Measurements from ENCODE around the gene PRKN.

The PRKN gene

DNA sequence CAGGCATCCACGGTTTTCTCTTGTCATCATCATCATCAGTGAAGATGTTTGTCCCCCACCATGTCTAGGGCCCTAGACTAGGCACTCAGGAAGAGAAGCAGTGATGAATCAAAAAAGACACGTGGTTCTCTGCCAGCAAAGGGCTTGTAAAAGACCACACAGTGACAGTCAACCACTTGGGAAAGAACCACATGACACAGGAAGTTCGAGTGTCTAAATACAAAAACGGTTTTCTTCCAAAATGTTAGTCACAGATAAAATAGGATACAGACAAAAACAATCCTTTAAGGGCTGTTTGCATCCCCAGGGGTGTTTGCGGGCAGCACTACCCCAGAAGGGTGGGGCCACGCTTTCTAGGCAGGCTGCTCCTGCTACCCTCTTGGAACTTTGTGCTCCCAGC, 1096.9 kb downstream of the PRKN start:
- Histone ChIP-seq H3K36me3 (ENCODE audit: insufficient read depth) (no peaks in the 10 kb centered on the region), H3K9ac (no peak overlapping the region), H3K27me3 (ENCODE audit: insufficient read depth, low read depth) (no peaks in the 10 kb centered on the region), H3K79me2 (ENCODE audit: insufficient read depth, low read depth) (no peaks in the 10 kb centered on the region), H3K27ac (no peak overlapping the region), H4K20me1 (ENCODE audit: insufficient read depth) (no peaks in the 10 kb centered on the region), H2AFZ (ENCODE audit: low read depth) (no peak overlapping the region), H3K4me1 (ENCODE audit: low read depth, poor library complexity, severe bottlenecking) (peaks cover 5% of the 10 kb centered on the region), H3K4me2 (no peak overlapping the region), H3K4me3 (IDR thresholded peaks at IDR 0.05; ENCODE audit: insufficient read depth, low read depth, low read length) (no peak overlapping the region)
- TF ChIP-seq, protein P1, sequence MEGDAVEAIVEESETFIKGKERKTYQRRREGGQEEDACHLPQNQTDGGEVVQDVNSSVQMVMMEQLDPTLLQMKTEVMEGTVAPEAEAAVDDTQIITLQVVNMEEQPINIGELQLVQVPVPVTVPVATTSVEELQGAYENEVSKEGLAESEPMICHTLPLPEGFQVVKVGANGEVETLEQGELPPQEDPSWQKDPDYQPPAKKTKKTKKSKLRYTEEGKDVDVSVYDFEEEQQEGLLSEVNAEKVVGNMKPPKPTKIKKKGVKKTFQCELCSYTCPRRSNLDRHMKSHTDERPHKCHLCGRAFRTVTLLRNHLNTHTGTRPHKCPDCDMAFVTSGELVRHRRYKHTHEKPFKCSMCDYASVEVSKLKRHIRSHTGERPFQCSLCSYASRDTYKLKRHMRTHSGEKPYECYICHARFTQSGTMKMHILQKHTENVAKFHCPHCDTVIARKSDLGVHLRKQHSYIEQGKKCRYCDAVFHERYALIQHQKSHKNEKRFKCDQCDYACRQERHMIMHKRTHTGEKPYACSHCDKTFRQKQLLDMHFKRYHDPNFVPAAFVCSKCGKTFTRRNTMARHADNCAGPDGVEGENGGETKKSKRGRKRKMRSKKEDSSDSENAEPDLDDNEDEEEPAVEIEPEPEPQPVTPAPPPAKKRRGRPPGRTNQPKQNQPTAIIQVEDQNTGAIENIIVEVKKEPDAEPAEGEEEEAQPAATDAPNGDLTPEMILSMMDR (conservative IDR thresholded peaks at IDR 0.05; ENCODE audit: low read depth, low read length), result no peak

DNA sequence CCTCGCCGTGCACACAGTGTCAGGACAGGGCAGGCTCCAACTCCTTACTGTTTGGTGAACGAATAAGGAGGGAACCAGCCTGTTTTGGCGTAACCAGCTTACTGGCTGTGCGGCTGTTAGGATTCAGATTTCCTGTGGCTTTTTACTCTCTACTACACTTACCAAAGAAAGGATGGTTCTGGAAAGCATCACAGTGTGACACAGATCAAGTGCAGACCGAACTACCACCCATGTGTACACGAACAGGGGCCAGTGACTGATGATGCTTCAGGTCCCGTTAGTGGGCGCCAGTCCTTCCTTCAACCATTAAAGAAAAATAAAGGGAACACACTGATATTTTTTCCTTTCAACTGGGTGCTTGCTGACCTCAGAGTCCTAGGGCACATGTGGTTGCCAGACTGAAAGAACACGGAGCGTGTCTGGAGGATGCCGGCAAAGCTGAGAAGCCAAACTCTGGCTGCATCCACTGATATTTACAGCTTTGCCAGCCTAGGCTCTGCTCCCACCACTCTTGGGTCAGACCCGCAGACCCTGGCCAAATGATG, 1101.4 kb downstream of the PRKN start:
- H3K4me3 ChIP-seq (IDR thresholded peaks at IDR 0.05; ENCODE audit: insufficient read depth, low read depth, low read length), result no peak overlapping the region
- no peaks in the 10 kb centered on the region for H3K36me3 ChIP-seq (ENCODE audit: insufficient read depth)
- TF ChIP-seq, protein P1 (conservative IDR thresholded peaks at IDR 0.05; ENCODE audit: low read depth, low read length), result no peak
- no peak overlapping the region for H3K27ac ChIP-seq
- no peaks in the 10 kb centered on the region for H4K20me1 ChIP-seq (ENCODE audit: insufficient read depth)
- H3K79me2 ChIP-seq (ENCODE audit: insufficient read depth, low read depth), result no peaks in the 10 kb centered on the region
- H3K27me3 ChIP-seq (ENCODE audit: insufficient read depth, low read depth), result no peaks in the 10 kb centered on the region
- H3K4me1 ChIP-seq (ENCODE audit: low read depth, poor library complexity, severe bottlenecking), result no peaks in the 10 kb centered on the region
- H3K4me2 ChIP-seq, result no peak overlapping the region
- H2AFZ ChIP-seq (ENCODE audit: low read depth), result no peak overlapping the region
- no peak overlapping the region for H3K9ac ChIP-seq

DNA sequence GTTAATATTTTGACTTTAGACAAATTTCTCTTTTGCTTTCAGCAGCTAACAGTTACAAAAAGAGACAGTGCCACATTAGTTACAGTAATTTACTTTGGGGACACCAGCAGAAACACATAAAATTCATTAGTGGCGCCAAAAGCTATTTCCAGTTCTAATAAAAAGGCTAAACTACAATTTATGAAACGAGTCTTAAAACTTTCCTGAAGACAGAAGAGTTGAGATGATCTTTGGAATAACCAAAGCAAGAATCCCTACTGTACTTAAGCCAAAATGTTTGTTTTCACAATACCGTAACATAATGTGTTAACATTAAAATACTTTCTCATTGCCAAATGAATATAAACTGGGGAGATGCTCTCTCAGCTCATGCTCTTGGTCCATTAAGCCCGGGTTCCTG, 1103.5 kb downstream of the PRKN start:
- Histone ChIP-seq H3K27me3 (ENCODE audit: insufficient read depth, low read depth) (no peaks in the 10 kb centered on the region), H3K4me1 (ENCODE audit: low read depth, poor library complexity, severe bottlenecking) (no peaks in the 10 kb centered on the region), H3K36me3 (ENCODE audit: insufficient read depth) (no peaks in the 10 kb centered on the region), H3K4me2 (no peak overlapping the region), H3K79me2 (ENCODE audit: insufficient read depth, low read depth) (no peaks in the 10 kb centered on the region), H3K9ac (no peak overlapping the region), H3K4me3 (IDR thresholded peaks at IDR 0.05; ENCODE audit: insufficient read depth, low read depth, low read length) (no peak overlapping the region), H2AFZ (ENCODE audit: low read depth) (no peak overlapping the region), H4K20me1 (ENCODE audit: insufficient read depth) (no peaks in the 10 kb centered on the region), H3K27ac (no peak overlapping the region)
- TF ChIP-seq, protein P1 (conservative IDR thresholded peaks at IDR 0.05; ENCODE audit: low read depth, low read length), result no peak

DNA sequence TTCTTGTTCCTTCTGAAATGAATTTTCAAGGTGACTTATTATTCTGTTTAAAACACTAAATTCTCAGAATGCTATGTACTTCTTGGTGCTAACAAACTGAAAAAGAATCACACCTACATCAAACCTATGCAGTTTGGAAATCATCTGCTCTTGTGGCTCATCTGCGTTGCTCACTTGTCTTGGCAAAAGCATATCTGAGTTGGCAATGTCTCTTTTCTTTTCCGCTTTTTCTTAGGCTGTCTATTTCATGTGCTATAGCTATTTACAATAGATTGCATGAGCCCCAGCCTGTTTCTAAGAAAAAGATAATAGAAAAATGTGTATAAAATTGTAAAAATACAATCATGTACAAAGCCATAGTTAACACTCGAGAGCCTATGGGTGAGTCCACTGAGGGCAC, 1104.8 kb downstream of the PRKN start:
- no peak overlapping the region for H3K4me2 ChIP-seq
- H3K27ac ChIP-seq, result no peak overlapping the region
- TF ChIP-seq, protein P1 (conservative IDR thresholded peaks at IDR 0.05; ENCODE audit: low read depth, low read length), result no peak
- H3K79me2 ChIP-seq (ENCODE audit: insufficient read depth, low read depth), result no peaks in the 10 kb centered on the region
- H4K20me1 ChIP-seq (ENCODE audit: insufficient read depth), result no peaks in the 10 kb centered on the region
- H2AFZ ChIP-seq (ENCODE audit: low read depth), result no peak overlapping the region
- H3K4me3 ChIP-seq (IDR thresholded peaks at IDR 0.05; ENCODE audit: insufficient read depth, low read depth, low read length), result no peak overlapping the region
- no peaks in the 10 kb centered on the region for H3K27me3 ChIP-seq (ENCODE audit: insufficient read depth, low read depth)
- no peak overlapping the region for H3K9ac ChIP-seq
- H3K4me1 ChIP-seq (ENCODE audit: low read depth, poor library complexity, severe bottlenecking), result no peaks in the 10 kb centered on the region
- no peaks in the 10 kb centered on the region for H3K36me3 ChIP-seq (ENCODE audit: insufficient read depth)
